Activated T-cell treated with anti-CD3 and anti-CD28 coated beads, Interleukin-2, amount 50 U/mL, for 48 hours (primary cell): ENCODE data around the gene CNIH3.
A peak's percentile ranks its signal among the peaks of the same experiment; 100 is the strongest.

Experiments
- DNase-seq, 2 experiments: peaks; one replicate each; pipeline ENCODE4 v3.0.0-alpha.2; 2020

CNIH3 gene

DNA sequence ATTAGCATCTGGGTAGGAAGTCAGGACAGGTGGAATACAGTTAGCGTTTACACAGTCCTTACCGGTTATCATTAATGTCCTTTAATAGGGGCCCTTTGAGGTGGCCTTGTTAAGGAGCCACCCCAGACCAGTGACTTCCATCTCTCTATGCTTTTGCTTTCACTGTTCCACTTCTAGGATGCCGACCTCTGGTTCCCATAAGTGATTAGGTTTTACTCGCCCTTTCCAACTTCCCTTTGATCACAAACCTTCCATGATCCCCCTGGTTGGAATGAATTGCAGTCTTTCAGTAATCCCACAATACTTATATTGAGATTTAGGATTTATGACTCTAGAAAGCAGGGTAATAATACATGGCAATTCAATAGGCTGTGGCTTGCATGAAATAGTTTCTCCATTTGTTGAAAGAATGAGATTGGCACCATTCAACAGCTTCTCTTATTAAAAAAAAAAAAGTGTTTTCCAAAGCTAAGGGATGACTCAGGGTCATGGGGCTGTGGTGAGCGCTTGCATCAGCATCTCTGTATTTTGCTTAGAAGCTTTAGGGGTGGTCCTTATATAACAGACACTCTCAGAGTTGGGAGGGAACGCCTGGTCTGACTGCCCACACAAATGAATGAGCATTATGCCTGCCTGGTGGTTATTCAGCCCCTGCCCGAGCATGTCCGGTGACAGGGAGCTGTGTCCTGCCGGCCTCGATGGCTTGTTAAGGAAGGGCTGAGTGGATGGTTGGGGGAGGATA lies 110.5 kb downstream of the CNIH3 start:
- DNase-seq, result no peak

- DNase-seq, result no peak
Observed at GRCh38 chr1:224727351-224728289, 111.5 kb downstream of the CNIH3 start.

GRCh38 chr1:224730540-224730939 lies 114.4 kb downstream of the CNIH3 start:
- no peak for DNase-seq

DNA sequence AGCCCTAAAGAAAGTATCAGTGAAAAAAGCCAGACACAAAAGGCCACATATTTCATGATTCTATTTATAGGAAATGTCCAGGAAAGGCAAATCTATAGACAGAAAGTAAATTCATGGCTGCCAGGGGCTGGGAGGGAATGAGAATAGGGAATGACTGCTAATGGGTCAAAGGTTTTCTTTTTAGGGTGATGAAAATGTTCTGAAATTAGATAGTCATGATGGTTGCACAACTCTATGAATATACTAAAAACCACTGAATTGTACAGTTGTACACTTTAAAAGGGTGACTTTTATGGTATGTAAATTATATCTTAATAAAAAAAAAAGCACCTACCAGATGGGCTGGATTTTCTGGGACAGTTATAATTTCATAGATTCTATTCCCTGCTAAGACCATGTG lies 114.8 kb downstream of the CNIH3 start:
- DNase-seq, result no peak

- DNase-seq, result no peak
Observed at GRCh38 chr1:224731633-224732032, 115.5 kb downstream of the CNIH3 start.

GRCh38 chr1:224732377-224733026 lies 116.4 kb downstream of the CNIH3 start:
- no peak for DNase-seq

DNA sequence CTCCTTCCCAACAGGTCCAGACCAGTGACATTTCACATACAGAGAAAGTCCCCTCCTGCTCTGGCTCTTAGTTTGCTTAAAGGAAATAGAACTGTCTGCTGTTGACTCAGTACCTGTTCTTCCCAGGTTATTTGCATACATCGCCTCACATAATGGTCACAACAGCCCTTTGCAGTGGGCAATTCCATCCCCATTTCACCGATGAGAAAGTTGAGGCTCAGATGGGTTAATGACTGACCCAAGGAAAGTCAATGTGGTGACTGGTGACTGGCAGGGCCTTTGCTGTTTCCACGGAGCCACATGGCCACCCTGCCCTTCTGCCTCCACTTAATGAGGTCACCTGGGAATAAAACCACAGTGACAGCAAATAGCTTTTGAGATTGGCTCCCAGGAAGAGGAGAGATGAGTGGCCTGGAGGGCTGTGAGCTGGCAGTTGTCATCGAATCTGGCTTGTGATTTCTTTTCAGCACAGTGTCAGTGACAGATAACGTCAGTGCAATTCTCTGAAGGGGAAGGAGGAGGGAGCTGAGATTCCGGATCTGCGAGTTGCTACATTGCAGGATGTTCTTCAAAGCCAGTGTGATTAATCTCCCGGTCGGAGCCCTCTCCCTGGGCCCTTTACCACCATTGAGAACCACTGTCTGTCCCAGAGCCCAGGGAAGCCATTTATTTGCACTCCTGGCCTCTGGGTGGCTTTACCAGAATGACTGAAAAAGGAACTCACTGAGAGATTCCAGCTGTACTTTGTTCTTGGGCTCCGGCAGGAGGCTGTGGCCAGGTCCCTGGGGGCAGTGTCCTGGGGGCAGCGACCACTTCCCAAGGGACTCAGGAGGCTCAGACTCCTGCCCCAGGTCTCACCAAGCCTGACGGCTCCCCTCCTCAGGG lies 117.2 kb downstream of the CNIH3 start:
- DNase-seq, result no peak

DNA sequence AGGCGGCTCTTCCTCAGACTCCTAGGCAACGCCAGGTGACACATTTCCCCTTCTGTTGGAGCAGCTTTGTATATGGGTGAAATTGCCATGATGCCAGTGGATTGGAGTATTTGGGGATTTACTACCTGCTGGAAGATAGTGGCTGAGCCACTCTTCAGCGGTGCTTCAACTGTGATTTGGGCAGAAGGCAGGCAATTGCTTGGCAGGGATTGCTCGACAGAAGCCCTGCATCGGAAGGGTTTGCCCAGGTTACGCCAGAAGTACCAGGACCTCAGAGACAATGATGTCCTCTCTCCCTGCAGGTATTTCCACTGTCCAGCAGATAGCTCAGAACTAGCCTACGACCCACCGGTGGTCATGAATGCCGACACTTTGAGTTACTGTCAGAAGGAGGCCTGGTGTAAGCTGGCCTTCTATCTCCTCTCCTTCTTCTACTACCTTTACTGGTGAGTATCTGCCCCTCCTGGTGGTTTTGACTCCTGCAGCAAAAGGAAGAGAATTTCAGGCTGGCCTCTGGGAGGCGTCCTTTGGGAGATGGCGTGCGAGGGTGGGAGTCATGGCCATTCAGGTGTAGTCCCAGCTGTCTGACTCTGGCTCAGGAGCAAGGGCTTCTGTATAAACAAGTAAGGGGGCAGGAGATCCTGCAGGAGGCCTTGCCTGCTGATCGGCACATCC lies 118.3 kb downstream of the CNIH3 start:
- no peak for DNase-seq

- DNase-seq, result no peak
Observed at GRCh38 chr1:224735159-224735558, 119.0 kb downstream of the CNIH3 start.

- DNase-seq, result no peak
Observed at GRCh38 chr1:224736619-224737352, 120.7 kb downstream of the CNIH3 start.

GRCh38 chr1:224737353-224737727 lies 121.2 kb downstream of the CNIH3 start:
- DNase-seq, result no peak

DNA sequence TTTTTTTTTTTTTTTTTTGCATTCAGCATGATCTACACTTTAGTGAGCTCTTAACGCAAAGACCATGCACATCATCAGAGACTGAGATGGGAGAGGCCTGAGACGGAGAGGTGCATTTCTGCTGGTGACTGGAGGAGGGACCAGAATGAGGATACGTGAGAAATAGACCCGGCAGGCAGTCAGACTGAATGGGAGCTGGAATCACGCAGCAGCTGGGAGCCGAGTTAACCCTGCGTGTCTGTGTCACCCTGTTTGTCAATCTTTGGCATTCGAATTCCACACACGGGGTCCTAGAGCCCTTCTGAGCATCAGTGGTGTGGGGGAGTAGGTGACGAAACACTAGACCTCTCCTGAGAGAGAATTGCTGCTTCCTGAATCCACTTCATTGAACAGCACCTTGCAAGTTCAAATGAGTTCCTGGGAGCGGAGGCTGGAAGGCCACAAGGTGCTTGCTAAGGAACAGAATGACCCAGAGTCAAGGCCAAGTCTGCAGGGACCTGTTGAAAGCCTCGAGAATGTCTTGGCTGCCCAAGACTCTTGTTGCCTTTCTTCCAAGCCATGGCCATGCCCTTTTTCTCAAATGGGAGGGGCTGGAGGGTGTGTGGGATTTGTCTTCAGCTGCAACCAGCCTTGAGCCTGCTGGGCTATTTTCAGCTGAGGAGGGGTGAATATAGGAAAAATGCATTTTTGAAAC lies 123.3 kb downstream of the CNIH3 start:
- no peak for DNase-seq

- DNase-seq, result no peak
Observed at GRCh38 chr1:224739997-224740684, 124.0 kb downstream of the CNIH3 start.

GRCh38 chr1:224740685-224741052 lies 124.6 kb downstream of the CNIH3 start:
- DNase-seq, result no peak

DNA sequence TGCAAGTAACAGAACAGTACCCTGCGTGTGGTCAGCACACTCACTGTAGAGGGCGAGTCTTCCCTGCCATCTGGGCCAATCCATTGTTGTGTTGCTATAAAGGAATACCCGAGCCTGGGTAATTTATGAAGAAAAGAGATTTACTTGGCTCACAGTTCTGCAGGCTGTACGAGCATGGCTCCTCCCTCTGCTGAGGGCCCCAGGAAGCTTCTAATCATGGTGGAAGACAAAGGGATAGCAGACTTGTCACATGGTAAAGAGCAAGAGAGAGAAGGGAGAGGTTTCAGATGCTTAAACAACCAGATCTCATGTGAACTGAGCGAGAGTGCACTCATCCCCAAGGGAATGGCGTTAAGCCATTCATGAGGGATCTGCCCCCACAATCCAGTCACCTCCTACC lies 126.2 kb downstream of the CNIH3 start:
- DNase-seq, result no peak

- no peak for DNase-seq
Observed at GRCh38 chr1:224743608-224744164, 127.6 kb downstream of the CNIH3 start.

- no peak for DNase-seq
Observed at GRCh38 chr1:224744521-224744920, 128.4 kb downstream of the CNIH3 start.

DNA sequence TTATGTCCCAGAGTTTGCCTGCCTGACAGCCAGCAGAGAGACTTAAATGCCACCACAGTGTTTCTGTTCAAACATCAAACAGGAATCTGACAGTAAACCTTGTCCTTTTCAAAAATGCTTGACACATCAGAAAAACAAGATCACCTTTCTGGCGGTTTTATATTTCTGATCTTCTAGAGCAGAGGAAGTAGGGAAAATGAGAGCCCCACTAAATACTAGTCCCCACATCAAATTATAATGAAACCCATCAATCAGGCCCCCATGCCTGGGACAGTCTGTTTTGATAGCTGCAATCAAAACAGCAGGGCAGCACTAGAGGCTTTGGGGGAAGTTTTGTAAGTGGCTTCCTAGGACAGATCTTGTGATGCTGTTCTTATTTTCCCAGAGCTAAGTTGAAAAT lies 129.3 kb downstream of the CNIH3 start:
- no peak for DNase-seq

GRCh38 chr1:224745924-224746323 lies 129.8 kb downstream of the CNIH3 start:
- DNase-seq, result no peak

DNA sequence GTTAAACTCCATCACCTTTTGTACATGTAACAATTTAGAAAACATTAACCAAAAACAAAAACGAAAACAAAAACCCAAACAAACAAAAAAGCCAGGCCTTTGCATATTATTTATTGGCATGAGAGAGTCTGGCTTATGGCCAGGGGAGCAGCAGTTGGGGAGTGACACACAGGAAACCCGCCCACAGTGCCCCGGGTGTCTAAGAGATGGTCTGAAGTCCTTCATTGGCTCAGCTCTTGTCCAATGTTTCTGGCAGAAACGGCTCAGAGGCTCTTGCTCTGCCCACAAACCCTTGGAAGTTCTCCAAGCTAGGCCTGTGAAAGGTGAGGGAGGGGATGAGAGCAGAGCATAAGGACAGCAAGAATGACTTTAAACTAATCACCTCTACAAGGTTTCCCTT lies 131.5 kb downstream of the CNIH3 start:
- DNase-seq, result peak in 1 of 2 experiments; percentile 32
